ENCODE data around the gene NCKAP5.

Gene NCKAP5

DNA sequence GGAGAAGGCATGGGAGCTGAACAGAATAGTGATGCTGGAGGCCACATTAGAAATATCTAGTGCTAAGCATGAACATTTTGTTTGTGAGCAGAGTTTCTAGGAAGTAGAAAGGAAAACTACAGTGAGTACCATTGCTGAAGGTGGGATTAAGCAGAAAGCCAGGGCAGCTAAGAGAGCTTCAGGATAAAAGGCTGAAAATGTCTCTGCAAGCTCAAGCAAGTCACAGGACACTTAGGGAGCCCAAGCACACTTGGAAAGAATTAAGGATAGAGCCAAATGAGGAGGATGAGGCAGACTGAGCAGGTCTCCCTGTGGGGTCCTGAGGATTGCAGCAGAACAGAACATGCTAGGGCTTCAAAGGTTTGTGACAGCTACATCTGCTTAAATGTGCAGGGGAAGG is 817.7 kb downstream of the NCKAP5 start:
- TF ChIP-seq CEBPB (IDR thresholded peaks at IDR 0.05) = no peak
- no peak for TF ChIP-seq FOXM1 (IDR thresholded peaks at IDR 0.05; ENCODE audit: borderline replicate concordance, low read depth)
- TF ChIP-seq CREB1 (IDR thresholded peaks at IDR 0.05; ENCODE audit: low read depth) = no peak
- TF ChIP-seq EP300 (IDR thresholded peaks at IDR 0.05; ENCODE audit: borderline replicate concordance) = no peak
- no peak for TF ChIP-seq RAD21 (IDR thresholded peaks at IDR 0.05; ENCODE audit: low read depth)
- TF ChIP-seq, protein P1, sequence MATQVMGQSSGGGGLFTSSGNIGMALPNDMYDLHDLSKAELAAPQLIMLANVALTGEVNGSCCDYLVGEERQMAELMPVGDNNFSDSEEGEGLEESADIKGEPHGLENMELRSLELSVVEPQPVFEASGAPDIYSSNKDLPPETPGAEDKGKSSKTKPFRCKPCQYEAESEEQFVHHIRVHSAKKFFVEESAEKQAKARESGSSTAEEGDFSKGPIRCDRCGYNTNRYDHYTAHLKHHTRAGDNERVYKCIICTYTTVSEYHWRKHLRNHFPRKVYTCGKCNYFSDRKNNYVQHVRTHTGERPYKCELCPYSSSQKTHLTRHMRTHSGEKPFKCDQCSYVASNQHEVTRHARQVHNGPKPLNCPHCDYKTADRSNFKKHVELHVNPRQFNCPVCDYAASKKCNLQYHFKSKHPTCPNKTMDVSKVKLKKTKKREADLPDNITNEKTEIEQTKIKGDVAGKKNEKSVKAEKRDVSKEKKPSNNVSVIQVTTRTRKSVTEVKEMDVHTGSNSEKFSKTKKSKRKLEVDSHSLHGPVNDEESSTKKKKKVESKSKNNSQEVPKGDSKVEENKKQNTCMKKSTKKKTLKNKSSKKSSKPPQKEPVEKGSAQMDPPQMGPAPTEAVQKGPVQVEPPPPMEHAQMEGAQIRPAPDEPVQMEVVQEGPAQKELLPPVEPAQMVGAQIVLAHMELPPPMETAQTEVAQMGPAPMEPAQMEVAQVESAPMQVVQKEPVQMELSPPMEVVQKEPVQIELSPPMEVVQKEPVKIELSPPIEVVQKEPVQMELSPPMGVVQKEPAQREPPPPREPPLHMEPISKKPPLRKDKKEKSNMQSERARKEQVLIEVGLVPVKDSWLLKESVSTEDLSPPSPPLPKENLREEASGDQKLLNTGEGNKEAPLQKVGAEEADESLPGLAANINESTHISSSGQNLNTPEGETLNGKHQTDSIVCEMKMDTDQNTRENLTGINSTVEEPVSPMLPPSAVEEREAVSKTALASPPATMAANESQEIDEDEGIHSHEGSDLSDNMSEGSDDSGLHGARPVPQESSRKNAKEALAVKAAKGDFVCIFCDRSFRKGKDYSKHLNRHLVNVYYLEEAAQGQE (IDR thresholded peaks at IDR 0.05; ENCODE audit: low read depth) = no peak
- TF ChIP-seq YY1 (IDR thresholded peaks at IDR 0.05; ENCODE audit: low read depth) = no peak
- no peak for TF ChIP-seq TCF12 (IDR thresholded peaks at IDR 0.05; ENCODE audit: low read depth)
- no peak for TF ChIP-seq TEAD4 (IDR thresholded peaks at IDR 0.05)
- TF ChIP-seq TAF1 (IDR thresholded peaks at IDR 0.05; ENCODE audit: low read depth) = no peak
- no peak for TF ChIP-seq ZBTB7A (IDR thresholded peaks at IDR 0.05; ENCODE audit: low read depth)
- TF ChIP-seq NFIC (IDR thresholded peaks at IDR 0.05) = no peak
- TF ChIP-seq, protein P2, sequence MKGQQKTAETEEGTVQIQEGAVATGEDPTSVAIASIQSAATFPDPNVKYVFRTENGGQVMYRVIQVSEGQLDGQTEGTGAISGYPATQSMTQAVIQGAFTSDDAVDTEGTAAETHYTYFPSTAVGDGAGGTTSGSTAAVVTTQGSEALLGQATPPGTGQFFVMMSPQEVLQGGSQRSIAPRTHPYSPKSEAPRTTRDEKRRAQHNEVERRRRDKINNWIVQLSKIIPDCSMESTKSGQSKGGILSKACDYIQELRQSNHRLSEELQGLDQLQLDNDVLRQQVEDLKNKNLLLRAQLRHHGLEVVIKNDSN (IDR thresholded peaks at IDR 0.05) = no peak
- TF ChIP-seq, protein P3, sequence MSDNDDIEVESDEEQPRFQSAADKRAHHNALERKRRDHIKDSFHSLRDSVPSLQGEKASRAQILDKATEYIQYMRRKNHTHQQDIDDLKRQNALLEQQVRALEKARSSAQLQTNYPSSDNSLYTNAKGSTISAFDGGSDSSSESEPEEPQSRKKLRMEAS (IDR thresholded peaks at IDR 0.05) = no peak
- TF ChIP-seq EGR1 (IDR thresholded peaks at IDR 0.05) = no peak

DNA sequence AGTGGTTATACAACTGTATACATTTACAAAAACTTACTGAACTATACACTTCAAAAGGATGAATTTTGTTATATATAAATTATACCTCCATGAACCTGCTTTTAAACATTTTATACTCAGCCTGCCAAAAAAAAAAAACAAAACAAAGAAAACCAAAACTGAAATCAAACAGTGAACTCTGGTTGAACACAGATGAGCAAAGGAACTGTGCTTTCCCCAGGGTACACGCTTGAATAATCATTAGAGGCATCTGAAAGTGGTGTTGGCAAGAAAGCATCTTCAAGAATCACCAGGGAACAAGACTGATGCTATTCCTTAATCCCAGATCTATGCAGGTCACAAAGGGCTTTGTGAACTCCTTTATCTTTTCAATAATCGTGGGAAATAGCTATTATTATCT is 821.2 kb downstream of the NCKAP5 start:
- TF ChIP-seq RAD21 (IDR thresholded peaks at IDR 0.05; ENCODE audit: low read depth) = no peak
- no peak for TF ChIP-seq CREB1 (IDR thresholded peaks at IDR 0.05; ENCODE audit: low read depth)
- no peak for TF ChIP-seq CEBPB (IDR thresholded peaks at IDR 0.05)
- no peak for TF ChIP-seq YY1 (IDR thresholded peaks at IDR 0.05; ENCODE audit: low read depth)
- TF ChIP-seq, protein P1 (IDR thresholded peaks at IDR 0.05; ENCODE audit: low read depth) = no peak
- TF ChIP-seq TEAD4 (IDR thresholded peaks at IDR 0.05) = no peak
- TF ChIP-seq FOXM1 (IDR thresholded peaks at IDR 0.05; ENCODE audit: borderline replicate concordance, low read depth) = no peak
- TF ChIP-seq TAF1 (IDR thresholded peaks at IDR 0.05; ENCODE audit: low read depth) = no peak
- no peak for TF ChIP-seq NFIC (IDR thresholded peaks at IDR 0.05)
- no peak for TF ChIP-seq ZBTB7A (IDR thresholded peaks at IDR 0.05; ENCODE audit: low read depth)
- TF ChIP-seq TCF12 (IDR thresholded peaks at IDR 0.05; ENCODE audit: low read depth) = no peak
- TF ChIP-seq, protein P2 (IDR thresholded peaks at IDR 0.05) = no peak
- no peak for TF ChIP-seq EP300 (IDR thresholded peaks at IDR 0.05; ENCODE audit: borderline replicate concordance)
- TF ChIP-seq, protein P3 (IDR thresholded peaks at IDR 0.05) = no peak
- TF ChIP-seq EGR1 (IDR thresholded peaks at IDR 0.05) = no peak

DNA sequence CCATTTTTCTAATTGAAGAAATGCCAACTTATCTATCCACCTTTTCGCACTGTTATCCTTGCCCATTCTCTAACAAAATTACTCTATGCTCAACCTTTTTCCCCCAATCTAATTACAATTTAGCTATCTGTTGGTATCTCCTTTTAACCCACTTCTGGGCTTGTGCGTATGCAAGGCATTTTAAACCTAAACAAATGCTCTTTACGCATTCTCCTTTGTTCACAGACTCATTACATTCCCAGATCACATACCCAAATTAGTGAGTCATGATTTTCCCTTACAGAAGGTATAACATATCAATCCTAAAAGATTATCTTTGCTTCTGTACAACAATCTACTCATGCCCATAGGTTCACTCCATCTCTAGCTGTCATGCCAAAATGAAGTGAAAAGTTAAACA is 826.5 kb downstream of the NCKAP5 start:
- TF ChIP-seq, protein P1 (IDR thresholded peaks at IDR 0.05; ENCODE audit: low read depth) = no peak
- TF ChIP-seq, protein P3 (IDR thresholded peaks at IDR 0.05) = no peak
- TF ChIP-seq EGR1 (IDR thresholded peaks at IDR 0.05) (no peak), TAF1 (IDR thresholded peaks at IDR 0.05; ENCODE audit: low read depth) (no peak), YY1 (IDR thresholded peaks at IDR 0.05; ENCODE audit: low read depth) (no peak), TEAD4 (IDR thresholded peaks at IDR 0.05) (no peak), TCF12 (IDR thresholded peaks at IDR 0.05; ENCODE audit: low read depth) (no peak), FOXM1 (IDR thresholded peaks at IDR 0.05; ENCODE audit: borderline replicate concordance, low read depth) (no peak), CEBPB (IDR thresholded peaks at IDR 0.05) (no peak), NFIC (IDR thresholded peaks at IDR 0.05) (no peak), CREB1 (IDR thresholded peaks at IDR 0.05; ENCODE audit: low read depth) (no peak), ZBTB7A (IDR thresholded peaks at IDR 0.05; ENCODE audit: low read depth) (no peak)
- TF ChIP-seq, protein P2 (IDR thresholded peaks at IDR 0.05) = no peak
